C4-2B (cell line): Measurements from ENCODE around the gene ZNF627.
"Not testable (repeated sequence)": the region's sequence is repeated elsewhere in the genome, so short reads cannot be mapped to it uniquely, and the experiment has no call there.

Source experiments
- H3K27ac ChIP-seq: fragments of 450-650 bp; 2 replicates; pipeline ENCODE4 v1.5.1; 2017
- CTCF ChIP-seq: fragments of 450-650 bp; conservative IDR thresholded peaks from 2 replicates; pipeline ENCODE4 v1.5.1; 2017; ENCODE audit warnings: mild to moderate bottlenecking
- ZFX ChIP-seq: fragments of 450-650 bp; IDR thresholded peaks from 2 replicates; pipeline ENCODE4 v1.6.1; 2017

The ZNF627 gene

GRCh38 chr19:11598103-11598483 is 810 bp downstream of the ZNF627 start:
- peak overlapping the region; percentile 99 for H3K27ac ChIP-seq
- TF ChIP-seq CTCF, result no peak
- no peak for TF ChIP-seq ZFX

- TF ChIP-seq CTCF, result no peak
- TF ChIP-seq ZFX, result no peak
- H3K27ac ChIP-seq, result no peak overlapping the region
These were observed 1.5 kb downstream of the ZNF627 start for GRCh38 chr19:11598746-11599145.

GRCh38 chr19:11599704-11600103 is 2.4 kb downstream of the ZNF627 start:
- not testable (repeated sequence) for H3K27ac ChIP-seq

GRCh38 chr19:11606484-11606883 is 9.2 kb downstream of the ZNF627 start:
- no peak for TF ChIP-seq ZFX
- TF ChIP-seq CTCF, result no peak

GRCh38 chr19:11611730-11612129 is 14.4 kb downstream of the ZNF627 start:
- TF ChIP-seq CTCF (no peak), ZFX (no peak)
- H3K27ac ChIP-seq, result no peak overlapping the region

More at GRCh38 chr19:11606484-11606883, 9.2 kb downstream of the ZNF627 start:
- H3K27ac ChIP-seq, result no peak overlapping the region

GRCh38 chr19:11612816-11613511 is 15.7 kb downstream of the ZNF627 start:
- TF ChIP-seq CTCF (no peak), ZFX (no peak)
- H3K27ac ChIP-seq, result no peak overlapping the region

GRCh38 chr19:11617180-11618062 is 20.1 kb downstream of the ZNF627 start:
- TF ChIP-seq ZFX, result no peak
- no peak for TF ChIP-seq CTCF
- H3K27ac ChIP-seq, result no peak overlapping the region
